K562 (cell line): ENCODE results near the gene RNF11. TPM values are rescaled to one million over a fixed set of nuclear protein-coding genes. Genes with fewer than 3 reads are reported as not detected.

Experiments
- EWSR1 ChIP-seq: fragments of 450-650 bp; IDR thresholded peaks from 2 replicates; pipeline ENCODE4 v1.6.1; 2018; ENCODE audit warnings: borderline replicate concordance, mild to moderate bottlenecking, low read depth, moderate library complexity; ENCODE audit not compliant: partially characterized antibody
- FOXK1 ChIP-seq: sonication (generic); formaldehyde crosslinking; IDR thresholded peaks from 2 replicates; pipeline ENCODE4 v1.8.0; 2022; ENCODE audit warnings: missing genetic modification reagents, mild to moderate bottlenecking, borderline replicate concordance
- HNRNPLL ChIP-seq: fragments of 200-400 bp; formaldehyde crosslinking; IDR thresholded peaks from 2 replicates; pipeline ENCODE4 v1.6.1; 2017; ENCODE audit warnings: low read length, low read depth, mild to moderate bottlenecking; ENCODE audit not compliant: poor library complexity, severe bottlenecking
- ILK ChIP-seq: fragments of 450-650 bp; IDR thresholded peaks from 2 replicates; pipeline ENCODE4 v1.6.1; 2016; ENCODE audit warnings: missing genetic modification characterization, low read depth, mild to moderate bottlenecking, missing compliant biosample characterization, moderate library complexity, borderline replicate concordance
- ZNF197 ChIP-seq: fragments of 200-800 bp; sonication (Bioruptor generic); IDR thresholded peaks from 2 replicates; pipeline ENCODE4 v1.6.1; 2016; ENCODE audit warnings: low read depth, missing genetic modification characterization, missing compliant biosample characterization
- ZNF212 ChIP-seq: fragments of 450-650 bp; formaldehyde crosslinking; IDR thresholded peaks from 2 replicates; pipeline ENCODE4 v1.4.0; 2020; ENCODE audit warnings: mild to moderate bottlenecking
- polyA plus RNA-seq, 8 experiments: library from polyadenylated mRNA; depleted of rRNA in 4 of 8; stranded (reverse) in 5 of 8; unstranded in 3 of 8; fragments of >200 nt; fragmentation: Nextera tagmentation in 2 of 8; fragmentation: Illumina TruSeq in 1 of 8; extraction: Ambion mirVana in 2 of 8; extraction: Trizol in 1 of 8; gene quantifications; 2 replicates each; pipeline versions ENCODE4 v1.2.1 to v1.2.3, GENCODE V29; 2011 to 2014; ENCODE audit warnings: inconsistent platforms in 1 of 8, missing spikeins in 1 of 8
- total RNA-seq, 7 experiments: library from RNA; depleted of rRNA in 6 of 7; stranded (reverse); fragments of >200 nt in 6 of 7; fragmentation: Illumina TruSeq in 2 of 7; extraction: Trizol in 2 of 7; gene quantifications; 2 replicates each; pipeline versions ENCODE4 v1.2.1 to v1.2.3, GENCODE V29; 2011 to 2021; ENCODE audit warnings: low replicate concordance in 1 of 7
- TF ChIP-seq, protein P1 (sequence below): fragments of 250-450 bp; sonication (Bioruptor Pico); IDR thresholded peaks from 2 replicates; pipeline ENCODE4 v1.4.0; 2020; ENCODE audit warnings: mild to moderate bottlenecking, moderate library complexity, borderline replicate concordance
- TF ChIP-seq, protein P2 (sequence below), 2 experiments: fragments of 150-350 bp in 1 of 2; IDR thresholded peaks; 2 replicates each; pipeline ENCODE4 v1.6.1; 2012 to 2016; ENCODE audit warnings: low read depth in 2 of 2, low read length in 2 of 2, mild to moderate bottlenecking in 1 of 2, moderate library complexity in 1 of 2
- TF ChIP-seq, protein P3 (sequence below): IDR thresholded peaks from 2 replicates; pipeline ENCODE4 v1.6.1; 2016; ENCODE audit warnings: missing genetic modification characterization, missing compliant biosample characterization
- TF ChIP-seq, protein P4 (sequence below): fragments of 450-650 bp; IDR thresholded peaks from 2 replicates; pipeline ENCODE4 v1.6.1; 2016
- TF ChIP-seq, protein P5 (sequence below), 2 experiments: fragments of 200-800 bp in 1 of 2; sonication (Bioruptor generic) in 1 of 2; sonication (generic) in 1 of 2; formaldehyde crosslinking in 1 of 2; IDR thresholded peaks in 1 of 2; conservative IDR thresholded peaks in 1 of 2; 2 replicates each; pipeline versions ENCODE4 v1.5.0 to v1.6.1; 2016 to 2020; ENCODE audit warnings: missing compliant biosample characterization in 1 of 2, missing genetic modification characterization in 1 of 2, missing genetic modification reagents in 1 of 2

RNF11 gene
- total and polyA plus RNA-seq, 9 of the 15 experiments (the other 6 are each of a cell fraction or from before 2014, with no cell fraction given) = 5.7 to 34.3 (median 23.1) TPM

DNA sequence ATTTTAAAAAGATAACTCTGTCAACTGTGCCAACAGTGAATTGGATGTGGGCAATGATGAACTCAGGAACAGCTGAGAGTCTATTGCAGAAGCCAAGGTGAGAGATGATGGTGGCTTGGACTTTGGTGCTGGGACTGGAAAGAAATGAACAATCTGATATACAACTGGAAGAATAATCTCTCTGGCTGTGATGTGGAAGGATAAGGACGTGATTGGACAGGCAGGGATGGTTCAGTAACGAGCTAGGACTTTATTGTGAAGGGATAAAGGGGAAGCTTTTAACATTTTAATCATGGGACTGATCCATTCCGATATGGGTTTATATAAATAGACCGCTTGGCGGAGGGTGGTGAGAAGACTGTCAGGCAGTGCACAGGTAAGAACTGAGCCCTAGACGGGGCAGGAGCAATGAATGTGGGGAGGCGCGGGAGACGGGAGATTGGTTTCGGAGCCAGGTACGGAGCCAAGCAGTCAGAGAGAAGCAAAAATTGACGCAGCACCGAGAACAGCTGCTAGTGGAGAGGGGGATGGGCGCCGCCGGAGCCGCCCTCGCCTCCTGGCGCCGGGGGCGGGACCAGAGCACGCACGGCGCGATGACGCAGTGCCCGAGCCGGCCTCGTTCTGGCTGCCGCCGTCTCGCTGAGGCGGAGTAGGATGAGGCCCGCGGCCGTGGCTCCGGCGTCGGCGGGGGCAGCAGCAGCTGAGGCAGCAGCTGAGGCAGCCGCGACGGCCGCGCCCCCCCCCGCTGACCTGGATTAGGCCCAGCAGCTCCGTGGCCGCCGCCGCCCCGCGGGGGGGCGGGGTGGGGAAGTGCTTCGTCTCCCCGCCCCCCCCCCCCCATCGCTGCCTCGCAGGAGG is at the start of gene RNF11 (continued):
- TF ChIP-seq, protein P1, sequence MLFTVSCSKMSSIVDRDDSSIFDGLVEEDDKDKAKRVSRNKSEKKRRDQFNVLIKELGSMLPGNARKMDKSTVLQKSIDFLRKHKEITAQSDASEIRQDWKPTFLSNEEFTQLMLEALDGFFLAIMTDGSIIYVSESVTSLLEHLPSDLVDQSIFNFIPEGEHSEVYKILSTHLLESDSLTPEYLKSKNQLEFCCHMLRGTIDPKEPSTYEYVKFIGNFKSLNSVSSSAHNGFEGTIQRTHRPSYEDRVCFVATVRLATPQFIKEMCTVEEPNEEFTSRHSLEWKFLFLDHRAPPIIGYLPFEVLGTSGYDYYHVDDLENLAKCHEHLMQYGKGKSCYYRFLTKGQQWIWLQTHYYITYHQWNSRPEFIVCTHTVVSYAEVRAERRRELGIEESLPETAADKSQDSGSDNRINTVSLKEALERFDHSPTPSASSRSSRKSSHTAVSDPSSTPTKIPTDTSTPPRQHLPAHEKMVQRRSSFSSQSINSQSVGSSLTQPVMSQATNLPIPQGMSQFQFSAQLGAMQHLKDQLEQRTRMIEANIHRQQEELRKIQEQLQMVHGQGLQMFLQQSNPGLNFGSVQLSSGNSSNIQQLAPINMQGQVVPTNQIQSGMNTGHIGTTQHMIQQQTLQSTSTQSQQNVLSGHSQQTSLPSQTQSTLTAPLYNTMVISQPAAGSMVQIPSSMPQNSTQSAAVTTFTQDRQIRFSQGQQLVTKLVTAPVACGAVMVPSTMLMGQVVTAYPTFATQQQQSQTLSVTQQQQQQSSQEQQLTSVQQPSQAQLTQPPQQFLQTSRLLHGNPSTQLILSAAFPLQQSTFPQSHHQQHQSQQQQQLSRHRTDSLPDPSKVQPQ (CRISPR knock-in tag) = no peak
- TF ChIP-seq, protein P2, sequence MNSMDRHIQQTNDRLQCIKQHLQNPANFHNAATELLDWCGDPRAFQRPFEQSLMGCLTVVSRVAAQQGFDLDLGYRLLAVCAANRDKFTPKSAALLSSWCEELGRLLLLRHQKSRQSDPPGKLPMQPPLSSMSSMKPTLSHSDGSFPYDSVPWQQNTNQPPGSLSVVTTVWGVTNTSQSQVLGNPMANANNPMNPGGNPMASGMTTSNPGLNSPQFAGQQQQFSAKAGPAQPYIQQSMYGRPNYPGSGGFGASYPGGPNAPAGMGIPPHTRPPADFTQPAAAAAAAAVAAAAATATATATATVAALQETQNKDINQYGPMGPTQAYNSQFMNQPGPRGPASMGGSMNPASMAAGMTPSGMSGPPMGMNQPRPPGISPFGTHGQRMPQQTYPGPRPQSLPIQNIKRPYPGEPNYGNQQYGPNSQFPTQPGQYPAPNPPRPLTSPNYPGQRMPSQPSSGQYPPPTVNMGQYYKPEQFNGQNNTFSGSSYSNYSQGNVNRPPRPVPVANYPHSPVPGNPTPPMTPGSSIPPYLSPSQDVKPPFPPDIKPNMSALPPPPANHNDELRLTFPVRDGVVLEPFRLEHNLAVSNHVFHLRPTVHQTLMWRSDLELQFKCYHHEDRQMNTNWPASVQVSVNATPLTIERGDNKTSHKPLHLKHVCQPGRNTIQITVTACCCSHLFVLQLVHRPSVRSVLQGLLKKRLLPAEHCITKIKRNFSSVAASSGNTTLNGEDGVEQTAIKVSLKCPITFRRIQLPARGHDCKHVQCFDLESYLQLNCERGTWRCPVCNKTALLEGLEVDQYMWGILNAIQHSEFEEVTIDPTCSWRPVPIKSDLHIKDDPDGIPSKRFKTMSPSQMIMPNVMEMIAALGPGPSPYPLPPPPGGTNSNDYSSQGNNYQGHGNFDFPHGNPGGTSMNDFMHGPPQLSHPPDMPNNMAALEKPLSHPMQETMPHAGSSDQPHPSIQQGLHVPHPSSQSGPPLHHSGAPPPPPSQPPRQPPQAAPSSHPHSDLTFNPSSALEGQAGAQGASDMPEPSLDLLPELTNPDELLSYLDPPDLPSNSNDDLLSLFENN (IDR thresholded peaks at IDR 0.05; ENCODE audit: low read depth in 2 of 2, low read length in 2 of 2) = 0 out of 4 replicates have a peak, but pooled peaks of 1 of the 2 experiments have one; percentile 14
- TF ChIP-seq ZNF212 (CRISPR knock-in tag) (no peak), ZNF197 (CRISPR knock-in tag) (0 out of 2 replicates have a peak, but pooled peaks have one; percentile 14), FOXK1 (CRISPR knock-in tag) (no peak), EWSR1 (no peak), HNRNPLL (peak; percentile 18), ILK (tag) (no peak)
- TF ChIP-seq, protein P3, sequence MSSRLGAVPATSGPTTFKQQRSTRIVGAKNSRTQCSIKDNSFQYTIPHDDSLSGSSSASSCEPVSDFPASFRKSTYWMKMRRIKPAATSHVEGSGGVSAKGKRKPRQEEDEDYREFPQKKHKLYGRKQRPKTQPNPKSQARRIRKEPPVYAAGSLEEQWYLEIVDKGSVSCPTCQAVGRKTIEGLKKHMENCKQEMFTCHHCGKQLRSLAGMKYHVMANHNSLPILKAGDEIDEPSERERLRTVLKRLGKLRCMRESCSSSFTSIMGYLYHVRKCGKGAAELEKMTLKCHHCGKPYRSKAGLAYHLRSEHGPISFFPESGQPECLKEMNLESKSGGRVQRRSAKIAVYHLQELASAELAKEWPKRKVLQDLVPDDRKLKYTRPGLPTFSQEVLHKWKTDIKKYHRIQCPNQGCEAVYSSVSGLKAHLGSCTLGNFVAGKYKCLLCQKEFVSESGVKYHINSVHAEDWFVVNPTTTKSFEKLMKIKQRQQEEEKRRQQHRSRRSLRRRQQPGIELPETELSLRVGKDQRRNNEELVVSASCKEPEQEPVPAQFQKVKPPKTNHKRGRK (tag) = no peak
- TF ChIP-seq, protein P4, sequence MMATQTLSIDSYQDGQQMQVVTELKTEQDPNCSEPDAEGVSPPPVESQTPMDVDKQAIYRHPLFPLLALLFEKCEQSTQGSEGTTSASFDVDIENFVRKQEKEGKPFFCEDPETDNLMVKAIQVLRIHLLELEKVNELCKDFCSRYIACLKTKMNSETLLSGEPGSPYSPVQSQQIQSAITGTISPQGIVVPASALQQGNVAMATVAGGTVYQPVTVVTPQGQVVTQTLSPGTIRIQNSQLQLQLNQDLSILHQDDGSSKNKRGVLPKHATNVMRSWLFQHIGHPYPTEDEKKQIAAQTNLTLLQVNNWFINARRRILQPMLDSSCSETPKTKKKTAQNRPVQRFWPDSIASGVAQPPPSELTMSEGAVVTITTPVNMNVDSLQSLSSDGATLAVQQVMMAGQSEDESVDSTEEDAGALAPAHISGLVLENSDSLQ = peak; percentile 46; the same call in 1 of the 2 replicates
- TF ChIP-seq, protein P5, sequence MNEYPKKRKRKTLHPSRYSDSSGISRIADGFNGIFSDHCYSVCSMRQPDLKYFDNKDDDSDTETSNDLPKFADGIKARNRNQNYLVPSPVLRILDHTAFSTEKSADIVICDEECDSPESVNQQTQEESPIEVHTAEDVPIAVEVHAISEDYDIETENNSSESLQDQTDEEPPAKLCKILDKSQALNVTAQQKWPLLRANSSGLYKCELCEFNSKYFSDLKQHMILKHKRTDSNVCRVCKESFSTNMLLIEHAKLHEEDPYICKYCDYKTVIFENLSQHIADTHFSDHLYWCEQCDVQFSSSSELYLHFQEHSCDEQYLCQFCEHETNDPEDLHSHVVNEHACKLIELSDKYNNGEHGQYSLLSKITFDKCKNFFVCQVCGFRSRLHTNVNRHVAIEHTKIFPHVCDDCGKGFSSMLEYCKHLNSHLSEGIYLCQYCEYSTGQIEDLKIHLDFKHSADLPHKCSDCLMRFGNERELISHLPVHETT (CRISPR knock-in tag; conservative IDR thresholded peaks at IDR 0.05 in 1 of 2, IDR thresholded peaks at IDR 0.05 in 1 of 2) = peak in 1 of 2 experiments; percentile 80; a peak in 2 of 4 replicates
